Measurements from ENCODE around the gene EML4.

The EML4 gene

GRCh38 chr2:42315844-42316470 lies 146.8 kb downstream of the EML4 start:
- no peak for DNase-seq (ENCODE audit: low read depth, low spot score)
- no peak for TF ChIP-seq FOXP2 (optimal IDR thresholded peaks at IDR 0.05; ENCODE audit: control extremely low read depth, extremely low read length, insufficient read depth)
- no peak for TF ChIP-seq POLR2AphosphoS5 (IDR thresholded peaks at IDR 0.05; ENCODE audit: borderline replicate concordance, low read depth, low read length)
- TF ChIP-seq EZH2 (IDR thresholded peaks at IDR 0.05) = no peak
- peaks cover 39% of the 10 kb centered on the region for H3K36me3 ChIP-seq (ENCODE audit: insufficient read depth, low read length)
- H3K9ac ChIP-seq (ENCODE audit: insufficient read length) = no peak overlapping the region
- H3K4me3 ChIP-seq = no peak overlapping the region
- H3K9me3 ChIP-seq (ENCODE audit: low read depth, low read length) = no peaks in the 10 kb centered on the region
- H3K27ac ChIP-seq = no peak overlapping the region

GRCh38 chr2:42316910-42317309 lies 147.8 kb downstream of the EML4 start:
- no peak overlapping the region for H3K27ac ChIP-seq
- H3K4me3 ChIP-seq = no peak overlapping the region
- no peak for DNase-seq (ENCODE audit: low read depth, low spot score)
- H3K9me3 ChIP-seq (ENCODE audit: low read depth, low read length) = no peaks in the 10 kb centered on the region
- TF ChIP-seq EZH2 (IDR thresholded peaks at IDR 0.05) (no peak), POLR2AphosphoS5 (IDR thresholded peaks at IDR 0.05; ENCODE audit: borderline replicate concordance, low read depth, low read length) (no peak), FOXP2 (optimal IDR thresholded peaks at IDR 0.05; ENCODE audit: control extremely low read depth, extremely low read length, insufficient read depth) (no peak)
- peaks cover 39% of the 10 kb centered on the region for H3K36me3 ChIP-seq (ENCODE audit: insufficient read depth, low read length)
- no peak overlapping the region for H3K9ac ChIP-seq (ENCODE audit: insufficient read length)

- TF ChIP-seq FOXP2 (optimal IDR thresholded peaks at IDR 0.05; ENCODE audit: control extremely low read depth, extremely low read length, insufficient read depth) = no peak
- no peak for TF ChIP-seq POLR2AphosphoS5 (IDR thresholded peaks at IDR 0.05; ENCODE audit: borderline replicate concordance, low read depth, low read length)
- no peak for TF ChIP-seq EZH2 (IDR thresholded peaks at IDR 0.05)
- H3K36me3 ChIP-seq (ENCODE audit: insufficient read depth, low read length) = peaks cover 39% of the 10 kb centered on the region
- H3K9ac ChIP-seq (ENCODE audit: insufficient read length) = no peak overlapping the region
- no peak for DNase-seq (ENCODE audit: low read depth, low spot score)
- no peak overlapping the region for H3K27ac ChIP-seq
- H3K4me3 ChIP-seq = no peak overlapping the region
- H3K9me3 ChIP-seq (ENCODE audit: low read depth, low read length) = no peaks in the 10 kb centered on the region
These were observed 148.3 kb downstream of the EML4 start for GRCh38 chr2:42317486-42317885.

GRCh38 chr2:42317945-42318344 lies 148.8 kb downstream of the EML4 start:
- TF ChIP-seq EZH2 (IDR thresholded peaks at IDR 0.05) (no peak), FOXP2 (optimal IDR thresholded peaks at IDR 0.05; ENCODE audit: control extremely low read depth, extremely low read length, insufficient read depth) (no peak), POLR2AphosphoS5 (IDR thresholded peaks at IDR 0.05; ENCODE audit: borderline replicate concordance, low read depth, low read length) (no peak)
- H3K9ac ChIP-seq (ENCODE audit: insufficient read length) = no peak overlapping the region
- no peak overlapping the region for H3K4me3 ChIP-seq
- DNase-seq (ENCODE audit: low read depth, low spot score) = no peak
- H3K27ac ChIP-seq = no peak overlapping the region
- peaks cover 39% of the 10 kb centered on the region for H3K36me3 ChIP-seq (ENCODE audit: insufficient read depth, low read length)
- no peaks in the 10 kb centered on the region for H3K9me3 ChIP-seq (ENCODE audit: low read depth, low read length)

DNA sequence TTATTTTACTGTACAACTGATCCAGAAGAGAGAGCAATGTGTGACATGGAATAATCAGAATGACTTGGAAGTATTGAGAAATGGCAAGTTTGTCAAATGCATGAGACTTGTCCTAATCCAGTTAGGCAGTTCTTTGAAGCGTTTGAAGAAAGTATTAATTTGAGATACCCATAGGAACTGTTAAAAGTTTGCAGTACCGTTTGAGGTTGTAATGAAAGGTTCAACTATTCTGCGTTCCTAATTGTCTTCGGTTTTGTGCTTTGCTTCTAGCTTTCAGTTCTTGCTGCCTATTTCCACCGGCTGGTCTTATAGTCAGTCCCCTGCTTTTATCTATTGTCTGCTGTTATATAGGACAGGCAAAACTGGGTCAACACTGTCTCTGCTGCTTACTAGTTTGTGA lies 150.1 kb downstream of the EML4 start:
- Histone ChIP-seq H3K9me3 (ENCODE audit: low read depth, low read length) (no peaks in the 10 kb centered on the region), H3K36me3 (ENCODE audit: insufficient read depth, low read length) (peaks cover 39% of the 10 kb centered on the region), H3K9ac (ENCODE audit: insufficient read length) (no peak overlapping the region), H3K4me3 (no peak overlapping the region), H3K27ac (no peak overlapping the region)
- no peak for DNase-seq (ENCODE audit: low read depth, low spot score)
- TF ChIP-seq EZH2 (IDR thresholded peaks at IDR 0.05) (no peak), FOXP2 (optimal IDR thresholded peaks at IDR 0.05; ENCODE audit: control extremely low read depth, extremely low read length, insufficient read depth) (no peak), POLR2AphosphoS5 (IDR thresholded peaks at IDR 0.05; ENCODE audit: borderline replicate concordance, low read depth, low read length) (no peak)

DNA sequence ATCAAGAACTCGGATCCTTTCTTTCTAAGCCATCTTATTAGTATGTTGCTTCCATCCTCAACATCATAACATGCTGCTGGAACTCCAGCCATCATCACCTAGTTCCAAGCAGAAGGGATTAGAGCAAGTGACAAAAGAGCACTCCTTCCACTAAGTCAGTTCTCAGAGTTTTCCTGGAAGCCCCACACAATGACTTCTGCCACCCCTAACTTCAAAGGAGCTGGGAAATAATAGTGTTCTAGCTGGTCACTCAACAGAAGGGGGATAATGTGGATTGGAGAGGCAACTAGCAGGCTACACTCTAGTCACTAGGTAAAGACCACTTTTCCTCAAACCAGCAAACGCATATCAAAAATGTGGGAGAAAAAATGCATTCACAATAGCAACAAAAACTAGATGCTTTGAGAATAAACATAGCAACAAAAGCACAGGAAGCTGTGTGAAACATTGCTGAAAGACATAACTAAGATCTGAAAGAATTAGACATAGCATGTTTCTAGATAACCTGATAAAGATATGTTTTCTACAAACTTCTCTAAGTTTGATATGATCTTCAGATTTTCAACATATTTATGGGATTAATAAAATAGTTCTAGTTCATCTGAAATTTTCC lies 152.4 kb downstream of the EML4 start:
- no peak overlapping the region for H3K4me3 ChIP-seq
- no peaks in the 10 kb centered on the region for H3K9me3 ChIP-seq (ENCODE audit: low read depth, low read length)
- no peak overlapping the region for H3K27ac ChIP-seq
- DNase-seq (ENCODE audit: low read depth, low spot score) = no peak
- TF ChIP-seq POLR2AphosphoS5 (IDR thresholded peaks at IDR 0.05; ENCODE audit: borderline replicate concordance, low read depth, low read length) (no peak), EZH2 (IDR thresholded peaks at IDR 0.05) (no peak), FOXP2 (optimal IDR thresholded peaks at IDR 0.05; ENCODE audit: control extremely low read depth, extremely low read length, insufficient read depth) (no peak)
- no peak overlapping the region for H3K9ac ChIP-seq (ENCODE audit: insufficient read length)
- H3K36me3 ChIP-seq (ENCODE audit: insufficient read depth, low read length) = peaks cover 42% of the 10 kb centered on the region

DNA sequence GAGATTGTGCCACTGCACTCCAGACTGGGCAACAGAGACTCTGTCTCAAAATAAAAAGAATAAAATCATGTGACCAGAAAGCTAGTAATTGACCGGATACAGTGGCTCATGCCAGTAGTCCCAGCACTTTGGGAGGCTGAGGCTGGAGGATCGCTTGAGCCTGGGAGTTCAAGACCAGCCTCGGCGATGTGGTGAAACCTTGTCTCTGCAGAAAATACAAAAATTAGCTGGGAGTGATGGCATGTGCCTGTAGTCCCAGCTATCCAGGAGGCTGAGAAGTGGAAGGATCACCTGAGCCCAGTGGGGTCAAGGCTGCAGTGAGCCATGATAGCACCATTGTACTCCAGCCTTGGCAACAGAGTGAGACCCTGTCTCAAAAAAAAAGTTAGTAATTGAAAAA lies 155.1 kb downstream of the EML4 start:
- Histone ChIP-seq H3K27ac (no peak overlapping the region), H3K9me3 (ENCODE audit: low read depth, low read length) (no peaks in the 10 kb centered on the region), H3K36me3 (ENCODE audit: insufficient read depth, low read length) (peaks cover 40% of the 10 kb centered on the region), H3K4me3 (no peak overlapping the region), H3K9ac (ENCODE audit: insufficient read length) (no peak overlapping the region)
- TF ChIP-seq EZH2 (IDR thresholded peaks at IDR 0.05) (no peak), FOXP2 (optimal IDR thresholded peaks at IDR 0.05; ENCODE audit: control extremely low read depth, extremely low read length, insufficient read depth) (no peak), POLR2AphosphoS5 (IDR thresholded peaks at IDR 0.05; ENCODE audit: borderline replicate concordance, low read depth, low read length) (no peak)
- DNase-seq (ENCODE audit: low read depth, low spot score) = no peak

DNA sequence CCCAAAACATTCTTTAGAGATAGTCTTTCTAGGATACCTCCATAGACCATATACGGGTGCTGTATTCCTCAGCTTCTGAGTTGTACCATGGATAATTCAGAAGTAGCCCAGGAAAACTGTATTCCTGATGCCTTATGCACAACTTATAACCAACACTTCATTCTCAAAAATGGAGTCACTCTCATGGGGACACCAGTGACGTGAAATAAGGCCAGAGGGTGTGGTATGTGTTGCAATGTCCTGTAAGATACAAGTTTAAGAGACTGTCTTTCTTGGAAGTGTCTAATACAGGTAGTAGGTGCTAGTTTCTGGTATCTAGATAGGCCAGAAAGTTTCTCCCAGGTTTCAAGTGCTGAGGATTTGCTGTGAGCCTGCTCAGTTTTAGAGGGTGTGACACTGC lies 155.8 kb downstream of the EML4 start:
- no peak for TF ChIP-seq POLR2AphosphoS5 (IDR thresholded peaks at IDR 0.05; ENCODE audit: borderline replicate concordance, low read depth, low read length)
- no peak for TF ChIP-seq EZH2 (IDR thresholded peaks at IDR 0.05)
- no peak for TF ChIP-seq FOXP2 (optimal IDR thresholded peaks at IDR 0.05; ENCODE audit: control extremely low read depth, extremely low read length, insufficient read depth)
- Histone ChIP-seq H3K27ac (no peak overlapping the region), H3K4me3 (no peak overlapping the region), H3K9ac (ENCODE audit: insufficient read length) (no peak overlapping the region), H3K9me3 (ENCODE audit: low read depth, low read length) (no peaks in the 10 kb centered on the region), H3K36me3 (ENCODE audit: insufficient read depth, low read length) (peaks cover 42% of the 10 kb centered on the region)
- DNase-seq (ENCODE audit: low read depth, low spot score) = no peak

All from SK-N-MC (cell line).